ENCODE data around the gene BBS9. TPM values are rescaled to one million over a fixed set of nuclear protein-coding genes. Genes with fewer than 3 reads are reported as not detected.
"Not testable (repeated sequence)": the region's sequence is repeated elsewhere in the genome, so short reads cannot be mapped to it uniquely, and the experiment has no call there.

BBS9 gene
- polyA plus RNA-seq, 2 donors, result 2.6 to 3.7 TPM

GRCh38 chr7:33503736-33504135 is 374.4 kb downstream of the BBS9 start:
- H3K4me1 ChIP-seq (ENCODE audit: control insufficient read depth in 2 of 2, insufficient read depth in 2 of 2, low read length in 1 of 2), result peaks cover 0 to 4% of the 10 kb centered on the region in 2 donors
- H3K9me3 ChIP-seq (ENCODE audit: control insufficient read depth in 2 of 2, insufficient read depth in 1 of 2, low read depth in 1 of 2, low read length in 1 of 2), result no peaks in the 10 kb centered on the region
- H3K27ac ChIP-seq (ENCODE audit: low read depth in 2 of 2, low read length in 1 of 2), result no peak overlapping the region
- no peaks in the 10 kb centered on the region for H3K36me3 ChIP-seq (ENCODE audit: control insufficient read depth in 2 of 2, insufficient read depth in 2 of 2, low read length in 1 of 2)
- no peaks in the 10 kb centered on the region for H3K27me3 ChIP-seq (ENCODE audit: control insufficient read depth in 1 of 2, insufficient read depth in 2 of 2, low read length in 2 of 2)
- 50 to 61% methylated on average over 5 of the region's 5 CpGs for WGBS, 2 donors
- H3K4me3 ChIP-seq (ENCODE audit: low read depth in 1 of 2, low read length in 2 of 2), result no peak overlapping the region

- no peak overlapping the region for H3K4me3 ChIP-seq (ENCODE audit: low read depth in 1 of 2, low read length in 2 of 2)
- H3K36me3 ChIP-seq (ENCODE audit: control insufficient read depth in 2 of 2, insufficient read depth in 2 of 2, low read length in 1 of 2), result no peaks in the 10 kb centered on the region
- H3K9me3 ChIP-seq (ENCODE audit: control insufficient read depth in 2 of 2, insufficient read depth in 1 of 2, low read depth in 1 of 2, low read length in 1 of 2), result no peaks in the 10 kb centered on the region
- no peaks in the 10 kb centered on the region for H3K27me3 ChIP-seq (ENCODE audit: control insufficient read depth in 1 of 2, insufficient read depth in 2 of 2, low read length in 2 of 2)
- peaks cover 0 to 4% of the 10 kb centered on the region in 2 donors for H3K4me1 ChIP-seq (ENCODE audit: control insufficient read depth in 2 of 2, insufficient read depth in 2 of 2, low read length in 1 of 2)
- WGBS, 2 donors, result 92% methylated on average over 6 of the region's 6 CpGs
- no peak overlapping the region for H3K27ac ChIP-seq (ENCODE audit: low read depth in 2 of 2, low read length in 1 of 2)
Observed at GRCh38 chr7:33504266-33504665, 374.9 kb downstream of the BBS9 start.

- H3K4me3 ChIP-seq (ENCODE audit: low read depth in 1 of 2, low read length in 2 of 2), result no peak overlapping the region
- H3K36me3 ChIP-seq (ENCODE audit: control insufficient read depth in 2 of 2, insufficient read depth in 2 of 2, low read length in 1 of 2), result no peaks in the 10 kb centered on the region
- H3K9me3 ChIP-seq (ENCODE audit: control insufficient read depth in 2 of 2, insufficient read depth in 1 of 2, low read depth in 1 of 2, low read length in 1 of 2), result no peaks in the 10 kb centered on the region
- no peaks in the 10 kb centered on the region for H3K27me3 ChIP-seq (ENCODE audit: control insufficient read depth in 1 of 2, insufficient read depth in 2 of 2, low read length in 2 of 2)
- 89 to 95% methylated on average over 3 of the region's 3 CpGs for WGBS, 2 donors
- H3K27ac ChIP-seq (ENCODE audit: low read depth in 2 of 2, low read length in 1 of 2), result no peak overlapping the region
- no peaks in the 10 kb centered on the region for H3K4me1 ChIP-seq (ENCODE audit: control insufficient read depth in 2 of 2, insufficient read depth in 2 of 2, low read length in 1 of 2)
Observed at GRCh38 chr7:33509206-33509605, 379.8 kb downstream of the BBS9 start.

- WGBS, 2 donors, result 50 to 62% methylated on average over 3 of the region's 3 CpGs
- H3K27me3 ChIP-seq (ENCODE audit: control insufficient read depth in 1 of 2, insufficient read depth in 2 of 2, low read length in 2 of 2), result no peaks in the 10 kb centered on the region
- H3K27ac ChIP-seq (ENCODE audit: low read depth in 2 of 2, low read length in 1 of 2), result no peak overlapping the region
- H3K4me3 ChIP-seq (ENCODE audit: low read depth in 1 of 2, low read length in 2 of 2), result no peak overlapping the region
- no peaks in the 10 kb centered on the region for H3K4me1 ChIP-seq (ENCODE audit: control insufficient read depth in 2 of 2, insufficient read depth in 2 of 2, low read length in 1 of 2)
- no peaks in the 10 kb centered on the region for H3K9me3 ChIP-seq (ENCODE audit: control insufficient read depth in 2 of 2, insufficient read depth in 1 of 2, low read depth in 1 of 2, low read length in 1 of 2)
- no peaks in the 10 kb centered on the region for H3K36me3 ChIP-seq (ENCODE audit: control insufficient read depth in 2 of 2, insufficient read depth in 2 of 2, low read length in 1 of 2)
Observed at GRCh38 chr7:33511778-33512177, 382.4 kb downstream of the BBS9 start.

- Histone ChIP-seq H3K36me3 (ENCODE audit: control insufficient read depth in 2 of 2, insufficient read depth in 2 of 2, low read length in 1 of 2) (no peaks in the 10 kb centered on the region), H3K27me3 (ENCODE audit: control insufficient read depth in 1 of 2, insufficient read depth in 2 of 2, low read length in 2 of 2) (no peaks in the 10 kb centered on the region)
Observed at GRCh38 chr7:33516568-33516967, 387.2 kb downstream of the BBS9 start.

GRCh38 chr7:33517191-33517590 is 387.8 kb downstream of the BBS9 start:
- no peaks in the 10 kb centered on the region for H3K27me3 ChIP-seq (ENCODE audit: control insufficient read depth in 1 of 2, insufficient read depth in 2 of 2, low read length in 2 of 2)
- H3K9me3 ChIP-seq (ENCODE audit: control insufficient read depth in 2 of 2, insufficient read depth in 1 of 2, low read depth in 1 of 2, low read length in 1 of 2), result no peaks in the 10 kb centered on the region
- 82 to 83% methylated on average over 2 of the region's 2 CpGs for WGBS, 2 donors
- H3K4me1 ChIP-seq (ENCODE audit: control insufficient read depth in 2 of 2, insufficient read depth in 2 of 2, low read length in 1 of 2), result no peaks in the 10 kb centered on the region
- H3K36me3 ChIP-seq (ENCODE audit: control insufficient read depth in 2 of 2, insufficient read depth in 2 of 2, low read length in 1 of 2), result no peaks in the 10 kb centered on the region
- H3K27ac ChIP-seq (ENCODE audit: low read depth in 2 of 2, low read length in 1 of 2), result no peak overlapping the region
- no peak overlapping the region for H3K4me3 ChIP-seq (ENCODE audit: low read depth in 1 of 2, low read length in 2 of 2)

More at GRCh38 chr7:33516568-33516967, 387.2 kb downstream of the BBS9 start:
- H3K9me3 ChIP-seq (ENCODE audit: control insufficient read depth in 2 of 2, insufficient read depth in 1 of 2, low read depth in 1 of 2, low read length in 1 of 2), result no peaks in the 10 kb centered on the region
- no peak overlapping the region for H3K4me3 ChIP-seq (ENCODE audit: low read depth in 1 of 2, low read length in 2 of 2)
- H3K27ac ChIP-seq (ENCODE audit: low read depth in 2 of 2, low read length in 1 of 2), result no peak overlapping the region
- H3K4me1 ChIP-seq (ENCODE audit: control insufficient read depth in 2 of 2, insufficient read depth in 2 of 2, low read length in 1 of 2), result no peaks in the 10 kb centered on the region
- 76 to 88% methylated on average over 1 of the region's 1 CpG for WGBS, 2 donors

- not testable (repeated sequence) for H3K9me3 ChIP-seq (ENCODE audit: control insufficient read depth in 2 of 2, insufficient read depth in 1 of 2, low read depth in 1 of 2, low read length in 1 of 2); H3K4me3 ChIP-seq (ENCODE audit: low read depth in 1 of 2, low read length in 2 of 2)
Observed at GRCh38 chr7:33527008-33527407, 397.6 kb downstream of the BBS9 start.

DNA sequence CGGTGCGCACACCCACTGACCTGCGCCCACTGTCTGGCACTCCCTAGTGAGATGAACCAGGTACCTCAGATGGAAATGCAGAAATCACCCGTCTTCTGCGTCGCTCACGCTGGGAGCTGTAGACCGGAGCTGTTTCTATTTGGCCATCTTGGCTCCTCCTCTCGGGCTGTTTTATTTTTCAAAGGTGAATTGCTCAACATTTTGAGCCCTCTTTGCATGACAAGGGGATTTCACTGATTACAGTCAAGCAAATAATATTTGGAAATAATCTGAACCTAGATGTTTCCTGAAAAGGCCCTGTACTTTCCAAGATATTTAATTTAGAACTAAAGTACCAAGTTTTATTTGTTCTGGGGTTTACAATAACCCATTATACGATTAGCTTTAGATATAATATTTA is 398.2 kb downstream of the BBS9 start:
- not testable (repeated sequence) for H3K27me3 ChIP-seq (ENCODE audit: control insufficient read depth in 1 of 2, insufficient read depth in 2 of 2, low read length in 2 of 2); H3K9me3 ChIP-seq (ENCODE audit: control insufficient read depth in 2 of 2, insufficient read depth in 1 of 2, low read depth in 1 of 2, low read length in 1 of 2); H3K4me1 ChIP-seq (ENCODE audit: control insufficient read depth in 2 of 2, insufficient read depth in 2 of 2, low read length in 1 of 2); H3K36me3 ChIP-seq (ENCODE audit: control insufficient read depth in 2 of 2, insufficient read depth in 2 of 2, low read length in 1 of 2); H3K4me3 ChIP-seq (ENCODE audit: low read depth in 1 of 2, low read length in 2 of 2); H3K27ac ChIP-seq (ENCODE audit: low read depth in 2 of 2, low read length in 1 of 2)
- 46 to 75% methylated on average over 7 to 10 of the region's 10 CpGs for WGBS, 2 donors

More at GRCh38 chr7:33527008-33527407, 397.6 kb downstream of the BBS9 start:
- WGBS, 2 donors, result 39 to 54% methylated on average over 7 to 9 of the region's 9 CpGs
- H3K27me3 ChIP-seq (ENCODE audit: control insufficient read depth in 1 of 2, insufficient read depth in 2 of 2, low read length in 2 of 2); H3K4me1 ChIP-seq (ENCODE audit: control insufficient read depth in 2 of 2, insufficient read depth in 2 of 2, low read length in 1 of 2); H3K27ac ChIP-seq (ENCODE audit: low read depth in 2 of 2, low read length in 1 of 2); H3K36me3 ChIP-seq (ENCODE audit: control insufficient read depth in 2 of 2, insufficient read depth in 2 of 2, low read length in 1 of 2): not testable (repeated sequence)

- Histone ChIP-seq H3K27ac (ENCODE audit: low read depth in 2 of 2, low read length in 1 of 2) (no peak overlapping the region), H3K9me3 (ENCODE audit: control insufficient read depth in 2 of 2, insufficient read depth in 1 of 2, low read depth in 1 of 2, low read length in 1 of 2) (no peaks in the 10 kb centered on the region), H3K36me3 (ENCODE audit: control insufficient read depth in 2 of 2, insufficient read depth in 2 of 2, low read length in 1 of 2) (no peaks in the 10 kb centered on the region), H3K4me1 (ENCODE audit: control insufficient read depth in 2 of 2, insufficient read depth in 2 of 2, low read length in 1 of 2) (no peaks in the 10 kb centered on the region), H3K4me3 (ENCODE audit: low read depth in 1 of 2, low read length in 2 of 2) (no peak overlapping the region), H3K27me3 (ENCODE audit: control insufficient read depth in 1 of 2, insufficient read depth in 2 of 2, low read length in 2 of 2) (no peaks in the 10 kb centered on the region)
- WGBS, 2 donors, result 95% methylated on average over 2 of the region's 2 CpGs
Observed at GRCh38 chr7:33529070-33529469, 399.7 kb downstream of the BBS9 start.

- Histone ChIP-seq H3K9me3 (ENCODE audit: control insufficient read depth in 2 of 2, insufficient read depth in 1 of 2, low read depth in 1 of 2, low read length in 1 of 2) (no peaks in the 10 kb centered on the region), H3K27me3 (ENCODE audit: control insufficient read depth in 1 of 2, insufficient read depth in 2 of 2, low read length in 2 of 2) (no peaks in the 10 kb centered on the region), H3K36me3 (ENCODE audit: control insufficient read depth in 2 of 2, insufficient read depth in 2 of 2, low read length in 1 of 2) (peaks cover 0 to 3% of the 10 kb centered on the region in 2 donors), H3K4me3 (ENCODE audit: low read depth in 1 of 2, low read length in 2 of 2) (no peak overlapping the region), H3K4me1 (ENCODE audit: control insufficient read depth in 2 of 2, insufficient read depth in 2 of 2, low read length in 1 of 2) (no peaks in the 10 kb centered on the region), H3K27ac (ENCODE audit: low read depth in 2 of 2, low read length in 1 of 2) (no peak overlapping the region)
- WGBS, 2 donors, result 94 to 98% methylated on average over 1 of the region's 1 CpG
Observed at GRCh38 chr7:33530664-33531063, 401.3 kb downstream of the BBS9 start.
